IMR-90 (cell line): ENCODE data around the gene GGN. TPM values are rescaled to one million over a fixed set of nuclear protein-coding genes. Genes with fewer than 3 reads are reported as not detected.
A peak's percentile ranks its signal among the peaks of the same experiment; 100 is the strongest.

Source experiments
- ATAC-seq: fragments of 200-7000 bp; cut with Tn5 transposase; 2 replicates; pipeline ENCODE4 v1.9.1; 2020; ENCODE audit warnings: low read depth, mild to moderate bottlenecking, moderate library complexity
- BruUV-seq: library from RNA; stranded (reverse); fragments of 400-500 nt; replicated peaks from 2 replicates; lab custom pipeline; 2021; lab: Mats Ljungman, UMichigan
- CTCF ChIA-PET: fragments of 300-600 bp; formaldehyde crosslinking; extraction: SDS; loops from one replicate; lab custom pipeline; 2021; ENCODE audit warnings: antibody characterized with exemption; lab: Yijun Ruan, JAX
- POLR2A ChIA-PET: fragments of 300-600 bp; sonication (Branson Sonifier 250); formaldehyde crosslinking; loops from one replicate; lab custom pipeline; 2022; ENCODE audit warnings: antibody characterized with exemption; ENCODE audit not compliant: unreplicated experiment; lab: Charles Lee
- DNase-seq: peaks from one replicate; pipeline ENCODE4 v3.0.0; 2013
- H2AFZ ChIP-seq: replicated peaks from 2 replicates; pipeline ENCODE3; 2013; ENCODE audit warnings: low read length, mild to moderate bottlenecking; ENCODE audit not compliant: poor library complexity
- H2AK5ac ChIP-seq: 2 replicates; pipeline ENCODE4 v1.6.1; 2013; ENCODE audit warnings: low read depth, low read length, inconsistent platforms
- H2AK9ac ChIP-seq: replicated peaks from 2 replicates; pipeline ENCODE3; 2013; ENCODE audit warnings: mild to moderate bottlenecking, low read depth, low read length, moderate library complexity; ENCODE audit not compliant: poor library complexity
- H2BK120ac ChIP-seq: 2 replicates; pipeline ENCODE4 v1.6.1; 2013; ENCODE audit warnings: low read depth, low read length, inconsistent platforms
- H2BK15ac ChIP-seq: 3 replicates; pipeline ENCODE4 v1.6.1; 2013; ENCODE audit warnings: low read depth, low read length, inconsistent platforms
- H2BK20ac ChIP-seq: 2 replicates; pipeline ENCODE4 v1.6.1; 2013; ENCODE audit warnings: low read depth, mild to moderate bottlenecking, inconsistent platforms, low read length, moderate library complexity
- H2BK5ac ChIP-seq: 2 replicates; pipeline ENCODE4 v1.6.1; 2013; ENCODE audit warnings: mild to moderate bottlenecking, low read depth, low read length, inconsistent platforms; ENCODE audit not compliant: poor library complexity, severe bottlenecking
- H3K14ac ChIP-seq: replicated peaks from 2 replicates; pipeline ENCODE4 v1.6.1; 2013; ENCODE audit warnings: low read depth, low read length, inconsistent platforms
- H3K18ac ChIP-seq: 2 replicates; pipeline ENCODE4 v1.6.1; 2013; ENCODE audit warnings: low read depth, low read length, control low read depth
- H3K23ac ChIP-seq: 2 replicates; pipeline ENCODE4 v1.6.1; 2013; ENCODE audit warnings: low read depth, low read length, inconsistent platforms
- H3K27ac ChIP-seq: 2 replicates; pipeline ENCODE4 v1.5.1; 2013; ENCODE audit warnings: mild to moderate bottlenecking, control low read depth, low read length; ENCODE audit not compliant: insufficient read depth
- H3K27me3 ChIP-seq: 2 replicates; pipeline ENCODE4 v1.6.1; 2013; ENCODE audit warnings: low read length; ENCODE audit not compliant: control insufficient read depth, insufficient read depth
- H3K36me3 ChIP-seq: 2 replicates; pipeline ENCODE4 v1.6.1; 2013; ENCODE audit warnings: low read length, mixed read lengths; ENCODE audit not compliant: control insufficient read depth, insufficient read depth
- H3K4ac ChIP-seq: 2 replicates; pipeline ENCODE4 v1.6.1; 2013; ENCODE audit warnings: low read depth, low read length, inconsistent platforms
- H3K4me1 ChIP-seq: 2 replicates; pipeline ENCODE4 v1.6.1; 2013; ENCODE audit warnings: low read length, mixed read lengths; ENCODE audit not compliant: control insufficient read depth, insufficient read depth
- H3K4me2 ChIP-seq: 2 replicates; pipeline ENCODE4 v1.6.1; 2013; ENCODE audit warnings: low read depth, mild to moderate bottlenecking, control low read depth, low read length, moderate library complexity
- H3K4me3 ChIP-seq: 2 replicates; pipeline ENCODE4 v1.5.1; 2013; ENCODE audit warnings: low read depth, mild to moderate bottlenecking, control low read depth, low read length, moderate library complexity; ENCODE audit not compliant: insufficient read depth
- H3K56ac ChIP-seq: 2 replicates; pipeline ENCODE4 v1.6.1; 2013; ENCODE audit warnings: low read length, inconsistent platforms; ENCODE audit not compliant: insufficient read depth; ENCODE audit errors: extremely low read depth
- H3K79me1 ChIP-seq, 2 experiments: 2 replicates each; pipeline ENCODE4 v1.6.1; 2013; ENCODE audit warnings: low read length in 2 of 2, inconsistent platforms in 1 of 2, low read depth in 1 of 2
- H3K9ac ChIP-seq: 2 replicates; pipeline ENCODE4 v1.6.1; 2013; ENCODE audit warnings: low read depth, low read length, control low read depth
- H3K9me1 ChIP-seq: 2 replicates; pipeline ENCODE4 v1.6.1; 2013; ENCODE audit warnings: low read length, inconsistent platforms; ENCODE audit not compliant: insufficient read depth
- H3K9me3 ChIP-seq: 2 replicates; pipeline ENCODE4 v1.6.1; 2013; ENCODE audit warnings: low read length; ENCODE audit not compliant: control insufficient read depth, insufficient read depth
- H4K20me1 ChIP-seq: 2 replicates; pipeline ENCODE4 v1.6.1; 2013; ENCODE audit warnings: low read length, inconsistent platforms; ENCODE audit not compliant: insufficient read depth
- H4K5ac ChIP-seq: 2 replicates; pipeline ENCODE4 v1.6.1; 2013; ENCODE audit warnings: mild to moderate bottlenecking, low read depth, low read length, control low read depth
- H4K8ac ChIP-seq, 2 experiments: 2 replicates each; pipeline ENCODE4 v1.6.1; 2013; ENCODE audit warnings: low read depth in 2 of 2, low read length in 2 of 2, control low read depth in 1 of 2, inconsistent platforms in 1 of 2
- H4K91ac ChIP-seq: 2 replicates; pipeline ENCODE4 v1.6.1; 2013; ENCODE audit warnings: low read depth, low read length, inconsistent platforms; ENCODE audit not compliant: insufficient read depth
- CTCF ChIP-seq: conservative IDR thresholded peaks from 2 replicates; pipeline ENCODE4 v1.5.1; 2012; ENCODE audit warnings: mild to moderate bottlenecking, low read depth, low read length, improper control_type of control experiment
- FOS ChIP-seq: fragments of 150-350 bp; IDR thresholded peaks from 2 replicates; pipeline ENCODE4 v1.6.1; 2016; ENCODE audit warnings: low read depth, low read length
- POLR2A ChIP-seq: IDR thresholded peaks from 2 replicates; pipeline ENCODE4 v1.6.1; 2012; ENCODE audit warnings: mild to moderate bottlenecking, low read depth, low read length
- RAD21 ChIP-seq: IDR thresholded peaks from 2 replicates; pipeline ENCODE4 v1.6.1; 2012; ENCODE audit warnings: low read length, improper control_type of control experiment
- RCOR1 ChIP-seq: IDR thresholded peaks from 2 replicates; pipeline ENCODE4 v1.6.1; 2012; ENCODE audit warnings: mild to moderate bottlenecking, low read length, improper control_type of control experiment; ENCODE audit not compliant: insufficient replicate concordance
- RFX5 ChIP-seq: IDR thresholded peaks from 2 replicates; pipeline ENCODE4 v1.8.0; 2012; ENCODE audit warnings: low read depth, mild to moderate bottlenecking, low read length, moderate library complexity
- SMC3 ChIP-seq: fragments of 150-350 bp; IDR thresholded peaks from 2 replicates; pipeline ENCODE4 v1.6.1; 2016; ENCODE audit warnings: low read depth, mild to moderate bottlenecking, antibody characterized with exemption, low read length, moderate library complexity
- USF2 ChIP-seq: fragments of 150-350 bp; IDR thresholded peaks from 2 replicates; pipeline ENCODE4 v1.6.1; 2017; ENCODE audit warnings: mild to moderate bottlenecking, antibody characterized with exemption, low read length, low read depth
- WGBS, 2 experiments: methylation state at CpG; one replicate each; pipeline versions ENCODE4 v1.1.5 to v1.1.7; 2013; ENCODE audit warnings: missing lambda C conversion rate in 2 of 2; ENCODE audit not compliant: insufficient read length in 1 of 2; ENCODE audit errors: extremely low coverage in 2 of 2; 5-methylcytosine and 5-hydroxymethylcytosine counted together
- dilution Hi-C: fragments of 300-500 bp; cut with HindIII; formaldehyde crosslinking; loops from one replicate; pipeline ENCODE4 v1.14.3; 2018; ENCODE audit warnings: low sequenced_read_pairs; ENCODE audit not compliant: unreplicated experiment
- in situ Hi-C: fragments of 300-500 bp; cut with MboI; formaldehyde crosslinking; loops from 3 replicates; pipeline ENCODE4 v1.14.3; 2019; ENCODE audit warnings: low sequenced_read_pairs, inconsistent platforms, mixed read lengths
- intact Hi-C: fragments of 100-400 bp; cut with micrococcal nuclease; formaldehyde crosslinking; loops from 2 replicates; pipeline ENCODE4 v1.10.0; 2022
- polyA plus RNA-seq, 3 experiments: library from polyadenylated mRNA; depleted of rRNA; stranded (reverse); fragments of >200 nt; gene quantifications; 2 replicates each; pipeline ENCODE4 v1.2.3, GENCODE V29; 2012; ENCODE audit warnings: low replicate concordance in 1 of 3
- total RNA-seq: library from RNA; depleted of rRNA; stranded (reverse); fragments of >200 nt; gene quantifications from 2 replicates; pipeline ENCODE4 v1.2.3, GENCODE V29; 2012

The GGN gene
- total and polyA plus RNA-seq, 2 of the 4 experiments (the other 2 are of a cell fraction): under 0.01 to 0.65 TPM

DNA sequence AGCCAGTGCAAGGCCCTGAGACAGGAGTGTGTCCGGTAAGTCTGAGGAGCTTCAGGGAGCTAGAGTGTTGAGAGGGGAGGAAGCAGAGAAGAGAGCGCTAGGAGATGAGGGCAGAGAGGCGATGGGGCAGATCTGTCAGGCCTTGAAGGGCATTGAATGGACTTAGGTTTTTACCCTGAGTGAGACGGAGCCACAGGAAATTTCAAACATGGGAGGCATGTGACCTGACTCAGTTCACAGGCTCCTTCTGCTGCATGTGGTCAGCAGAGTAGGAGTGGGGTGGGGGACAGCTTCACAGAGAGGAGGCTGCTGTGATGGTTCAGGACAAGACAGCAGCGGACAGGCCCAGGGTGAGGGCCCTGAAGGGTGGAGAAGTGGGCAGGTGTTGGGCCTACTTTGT, 12.5 kb upstream of the GGN start:
- Histone ChIP-seq H3K9ac (no peak overlapping the region), H2BK5ac (no peak overlapping the region), H3K14ac (no peak overlapping the region), H3K4me3 (no peak overlapping the region), H4K5ac (no peak overlapping the region), H2BK120ac (no peak overlapping the region), H2AK5ac (no peak overlapping the region; the same call in 1 of the 2 replicates), H2AK9ac (peak overlapping the region; percentile 61), H4K91ac (no peak overlapping the region), H3K27me3 (no peaks in the 10 kb centered on the region), H3K9me1 (0 out of 2 replicates have a peak, but pooled peaks cover 3% of the 10 kb centered on the region), H2AFZ (peak overlapping the region; percentile 33), H3K79me1 (peaks cover 6 to 12% of the 10 kb centered on the region in 2 experiments; a peak in 3 of 4 replicates), H3K4ac (no peak overlapping the region), H4K8ac (no peak overlapping the region), H4K20me1 (no peaks in the 10 kb centered on the region), H2BK15ac (no peak overlapping the region), H3K23ac (no peak overlapping the region), H2BK20ac (no peak overlapping the region), H3K27ac (no peak overlapping the region), H3K36me3 (peaks cover 15% of the 10 kb centered on the region; the same call in 1 of the 2 replicates), H3K4me1 (no peaks in the 10 kb centered on the region), H3K56ac (no peak overlapping the region), H3K18ac (no peak overlapping the region), H3K9me3 (no peaks in the 10 kb centered on the region), H3K4me2 (no peak overlapping the region)
- in situ Hi-C loops: loop anchor here (25.0 kb wide), 1 partner anchor 537 kb away; the partner anchor contains the start of genes MRPS12 and SARS2
- dilution Hi-C loops: no loop called here
- ChIA-PET CTCF (interaction anchor here (0.5 to 1.5 kb wide), 2 partner anchors 166 to 530 kb away, joined by 3 to 4 read pairs; partner anchors contain the start of genes MRPS12 and SARS2), POLR2A (no interaction called here)
- BruUV-seq: no TSS peak
- 58% methylated on average over 4 of the region's 5 CpGs; no CpG with 5 or more reads in 1 of the 2 experiments for WGBS, 2 experiments
- no peak for DNase-seq
- TF ChIP-seq USF2: 0 out of 2 replicates have a peak, but pooled peaks have one; percentile 27
- TF ChIP-seq RAD21: no peak
- no peak for TF ChIP-seq RCOR1
- no peak for TF ChIP-seq CTCF
- TF ChIP-seq POLR2A: no peak
- no peak for TF ChIP-seq SMC3
- TF ChIP-seq FOS: no peak
- TF ChIP-seq RFX5: no peak
- intact Hi-C loops: no loop called here
- no peak for ATAC-seq
